Right atrium auricular region (tissue), 2 donors: ENCODE measurements around the gene CREB3. TPM values are rescaled to one million over a fixed set of nuclear protein-coding genes. Genes with fewer than 3 reads are reported as not detected.
A peak's percentile ranks its signal among the peaks of the same experiment; 100 is the strongest.

Experiments used
- DNase-seq: peaks from one replicate; pipeline ENCODE4 v3.0.0-alpha.2; 2019; ENCODE audit warnings: low spot score
- H3K27ac ChIP-seq, 2 donors: fragments of 200-600 bp; sonication (generic); 1 replicate in 1 of 2; 2 replicates in 1 of 2; pipeline ENCODE4 v1.5.1; 2016 to 2019
- H3K27me3 ChIP-seq, 2 donors: fragments of 200-600 bp; sonication (generic); one replicate each; pipeline versions ENCODE4 v1.5.1 to v1.6.0; 2017 to 2019
- H3K36me3 ChIP-seq: fragments of 200-600 bp; sonication (generic); one replicate; pipeline ENCODE4 v1.5.1; 2016
- H3K4me1 ChIP-seq, 2 donors: fragments of 200-600 bp; sonication (generic); one replicate each; pipeline versions ENCODE4 v1.5.1 to v1.6.0; 2017 to 2019
- H3K4me3 ChIP-seq, 2 donors: fragments of 200-600 bp; sonication (generic); 1 replicate in 1 of 2; 2 replicates in 1 of 2; pipeline ENCODE4 v1.5.1; 2017 to 2019; ENCODE audit warnings: mild to moderate bottlenecking in 1 of 2, moderate library complexity in 1 of 2
- H3K9me3 ChIP-seq, 2 donors: fragments of 200-600 bp; sonication (generic); one replicate each; pipeline ENCODE4 v1.5.1; 2019
- total RNA-seq, 2 donors: library from RNA; depleted of rRNA; stranded (reverse); fragments of >200 nt; gene quantifications; one replicate each; pipeline ENCODE4 v1.1.0, GENCODE V29; 2016
- TF ChIP-seq, protein P1 (sequence below), 2 donors: fragments of 200-600 bp; sonication (generic); IDR thresholded peaks; one replicate each; pipeline ENCODE4 v1.5.1; 2019; ENCODE audit warnings: antibody characterized with exemption in 2 of 2

Gene CREB3
- total RNA-seq, 2 donors from 2014 or later = 34.6 to 48.5 TPM

DNA sequence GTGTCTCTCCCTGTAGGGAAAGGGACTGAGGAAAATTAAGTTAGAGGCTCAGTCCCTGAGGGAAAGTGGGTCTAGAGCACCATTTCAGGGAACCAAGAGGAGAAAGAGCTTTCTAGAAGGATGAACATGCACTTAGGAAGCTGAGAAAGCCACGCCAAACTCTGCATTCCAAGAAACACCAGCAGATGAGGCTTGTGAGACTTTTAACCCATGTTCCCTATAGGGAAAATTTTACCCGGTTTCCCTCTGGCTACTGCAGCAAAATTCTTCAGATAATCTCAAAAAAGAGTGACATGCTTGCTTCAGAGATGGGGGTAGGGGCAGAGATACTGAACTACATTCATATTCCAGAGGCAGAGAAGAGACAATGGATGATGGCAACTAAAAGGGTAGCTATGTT is 9.0 kb upstream of the CREB3 start:
- H3K9me3 ChIP-seq = no peaks in the 10 kb centered on the region

DNA sequence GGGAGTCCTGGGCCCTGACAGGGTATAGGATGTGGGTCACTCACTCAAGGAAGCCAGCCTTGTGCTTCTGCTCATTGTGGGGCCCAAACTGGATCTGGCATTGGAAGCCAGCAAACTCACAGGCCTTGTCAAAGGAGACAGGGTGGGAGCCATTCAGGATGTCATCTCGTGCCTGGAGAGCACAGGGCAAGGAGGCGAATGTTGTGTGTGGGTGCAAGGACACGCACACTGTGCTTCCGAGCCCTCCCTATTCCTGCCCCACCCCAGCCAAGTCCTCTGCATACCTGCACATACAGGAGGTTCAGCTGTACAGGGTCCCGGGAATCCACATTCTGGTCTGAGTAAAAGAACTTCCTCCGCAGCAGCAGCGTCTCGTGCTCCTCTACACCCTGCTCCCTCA is 8.6 kb upstream of the CREB3 start:
- Histone ChIP-seq H3K9me3 (no peaks in the 10 kb centered on the region), H3K4me1 (peaks cover 0 to 35% of the 10 kb centered on the region in 2 donors), H3K27ac (no peak overlapping the region), H3K36me3 (peaks cover 72% of the 10 kb centered on the region), H3K4me3 (no peak overlapping the region), H3K27me3 (no peaks in the 10 kb centered on the region)
- DNase-seq = no peak
- TF ChIP-seq, protein P1, sequence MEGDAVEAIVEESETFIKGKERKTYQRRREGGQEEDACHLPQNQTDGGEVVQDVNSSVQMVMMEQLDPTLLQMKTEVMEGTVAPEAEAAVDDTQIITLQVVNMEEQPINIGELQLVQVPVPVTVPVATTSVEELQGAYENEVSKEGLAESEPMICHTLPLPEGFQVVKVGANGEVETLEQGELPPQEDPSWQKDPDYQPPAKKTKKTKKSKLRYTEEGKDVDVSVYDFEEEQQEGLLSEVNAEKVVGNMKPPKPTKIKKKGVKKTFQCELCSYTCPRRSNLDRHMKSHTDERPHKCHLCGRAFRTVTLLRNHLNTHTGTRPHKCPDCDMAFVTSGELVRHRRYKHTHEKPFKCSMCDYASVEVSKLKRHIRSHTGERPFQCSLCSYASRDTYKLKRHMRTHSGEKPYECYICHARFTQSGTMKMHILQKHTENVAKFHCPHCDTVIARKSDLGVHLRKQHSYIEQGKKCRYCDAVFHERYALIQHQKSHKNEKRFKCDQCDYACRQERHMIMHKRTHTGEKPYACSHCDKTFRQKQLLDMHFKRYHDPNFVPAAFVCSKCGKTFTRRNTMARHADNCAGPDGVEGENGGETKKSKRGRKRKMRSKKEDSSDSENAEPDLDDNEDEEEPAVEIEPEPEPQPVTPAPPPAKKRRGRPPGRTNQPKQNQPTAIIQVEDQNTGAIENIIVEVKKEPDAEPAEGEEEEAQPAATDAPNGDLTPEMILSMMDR (IDR thresholded peaks at IDR 0.05) = no peak

More for the DNA sequence above, 9.0 kb upstream of the CREB3 start:
- TF ChIP-seq, protein P1 (IDR thresholded peaks at IDR 0.05) = no peak
- H3K4me3 ChIP-seq = no peak overlapping the region
- DNase-seq = no peak
- no peak overlapping the region for H3K27ac ChIP-seq
- peaks cover 77% of the 10 kb centered on the region for H3K36me3 ChIP-seq
- no peaks in the 10 kb centered on the region for H3K27me3 ChIP-seq
- peaks cover 0 to 30% of the 10 kb centered on the region in 2 donors for H3K4me1 ChIP-seq

DNA sequence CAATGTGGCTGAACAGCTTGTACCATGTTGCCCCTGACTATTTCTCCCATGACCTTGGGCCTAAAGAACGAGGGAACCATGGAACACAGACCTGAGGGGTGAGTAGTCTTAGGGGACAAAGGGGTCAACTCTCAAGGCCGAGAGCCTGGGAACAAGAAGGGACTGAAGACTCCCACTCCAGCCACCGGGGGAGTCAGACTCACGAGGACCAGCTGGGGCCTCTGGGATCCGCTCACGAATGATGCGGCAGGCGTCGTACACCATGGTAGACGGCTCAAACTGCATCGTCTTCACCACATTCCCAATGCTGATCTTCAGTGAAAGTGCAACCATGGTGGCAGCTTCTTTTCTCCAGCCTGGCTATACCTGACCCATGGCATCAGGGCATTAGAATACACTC is 7.1 kb upstream of the CREB3 start:
- Histone ChIP-seq H3K4me1 (peaks cover 0 to 50% of the 10 kb centered on the region in 2 donors), H3K27ac (peak overlapping the region in 1 of 2 donors; percentile 3)

DNA sequence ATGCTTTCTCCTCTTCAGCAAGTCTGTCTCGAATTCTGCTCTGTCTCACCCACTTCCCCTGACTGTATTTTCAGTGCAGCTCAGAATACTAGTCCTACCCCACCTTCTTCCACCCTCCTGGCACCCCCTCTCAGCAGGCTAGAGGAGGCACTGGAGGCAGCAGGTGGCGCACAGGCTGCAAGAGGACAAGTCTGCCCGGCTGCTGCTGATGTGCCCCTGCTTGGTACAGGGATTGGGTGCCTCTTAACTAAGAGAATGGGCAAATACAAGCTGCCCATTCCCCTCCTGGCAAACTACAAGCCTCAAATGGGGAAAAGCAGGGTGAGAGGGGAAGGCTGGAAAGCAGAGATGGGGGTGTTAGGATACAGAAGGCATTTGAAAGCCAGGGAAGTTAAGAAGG is 5.5 kb upstream of the CREB3 start:
- Histone ChIP-seq H3K9me3 (no peaks in the 10 kb centered on the region), H3K27ac (peak overlapping the region; percentile 96 to 98), H3K27me3 (no peaks in the 10 kb centered on the region), H3K4me3 (peak overlapping the region; percentile 78 to 97), H3K36me3 (peaks cover 42% of the 10 kb centered on the region), H3K4me1 (peaks cover 0 to 60% of the 10 kb centered on the region in 2 donors)
- TF ChIP-seq, protein P1 (IDR thresholded peaks at IDR 0.05) = peak in 1 of 2 donors; percentile 47
- DNase-seq = no peak

More for the DNA sequence above, 7.1 kb upstream of the CREB3 start:
- Histone ChIP-seq H3K36me3 (peaks cover 58% of the 10 kb centered on the region), H3K4me3 (no peak overlapping the region), H3K27me3 (no peaks in the 10 kb centered on the region), H3K9me3 (no peaks in the 10 kb centered on the region)
- DNase-seq = no peak
- TF ChIP-seq, protein P1 (IDR thresholded peaks at IDR 0.05) = no peak

DNA sequence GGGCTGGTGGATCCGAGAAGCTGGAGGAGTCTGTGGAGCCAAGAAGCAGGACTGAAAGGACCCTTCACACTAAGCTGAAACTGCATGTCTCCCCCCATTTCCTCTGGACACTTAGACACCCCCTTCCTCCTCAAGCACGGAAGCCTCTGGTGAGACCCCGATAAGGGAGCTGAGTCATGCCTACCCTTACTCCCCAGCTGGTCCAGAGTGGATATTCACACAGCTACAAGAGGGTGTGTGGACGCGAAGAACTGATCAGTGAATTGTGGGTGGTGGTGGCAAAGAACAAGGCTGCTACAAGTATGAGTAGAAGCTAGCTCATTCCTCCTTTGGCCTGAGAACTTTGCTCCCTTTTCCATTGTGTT is 4.8 kb upstream of the CREB3 start:
- Histone ChIP-seq H3K27ac (peak overlapping the region; percentile 96 to 98), H3K27me3 (no peaks in the 10 kb centered on the region), H3K36me3 (peaks cover 35% of the 10 kb centered on the region), H3K4me3 (peak overlapping the region; percentile 78 to 97), H3K4me1 (peaks cover 0 to 60% of the 10 kb centered on the region in 2 donors), H3K9me3 (no peaks in the 10 kb centered on the region)
- DNase-seq = no peak
- TF ChIP-seq, protein P1 (IDR thresholded peaks at IDR 0.05) = no peak
